GM12878 (cell line): ENCODE results near the gene YKT6.

Source experiments
- CTCF ChIP-seq, 3 experiments: IDR thresholded peaks in 2 of 3; conservative IDR thresholded peaks in 1 of 3; 2 replicates each; pipeline ENCODE4 v1.5.1; 2011; ENCODE audit warnings: low read depth in 3 of 3, low read length in 3 of 3, mild to moderate bottlenecking in 3 of 3, control low read depth in 2 of 3, moderate library complexity in 2 of 3, inconsistent platforms in 1 of 3, mixed read lengths in 1 of 3; ENCODE audit not compliant: control insufficient read depth in 2 of 3, insufficient read depth in 1 of 3; ENCODE audit errors: extremely low read depth in 1 of 3
- FOXK2 ChIP-seq: fragments of 450-650 bp; IDR thresholded peaks from 2 replicates; pipeline ENCODE4 v1.6.1; 2017; ENCODE audit warnings: mild to moderate bottlenecking, moderate library complexity
- JUNB ChIP-seq: IDR thresholded peaks from 2 replicates; pipeline ENCODE4 v1.6.1; 2016; ENCODE audit warnings: antibody characterized with exemption, mild to moderate bottlenecking
- JUND ChIP-seq: IDR thresholded peaks from 2 replicates; pipeline ENCODE4 v1.6.1; 2012; ENCODE audit warnings: low read depth, mild to moderate bottlenecking, low read length, improper control_type of control experiment, moderate library complexity
- POLR2AphosphoS2 ChIP-seq: IDR thresholded peaks from 2 replicates; pipeline ENCODE4 v1.6.1; 2011; ENCODE audit warnings: low read depth, mild to moderate bottlenecking, low read length, improper control_type of control experiment, moderate library complexity
- POLR2AphosphoS5 ChIP-seq: IDR thresholded peaks from 2 replicates; pipeline ENCODE4 v1.6.1; 2011; ENCODE audit warnings: mild to moderate bottlenecking, low read length, inconsistent platforms
- RCOR1 ChIP-seq: conservative IDR thresholded peaks from 2 replicates; pipeline ENCODE4 v1.6.1; 2012; ENCODE audit warnings: low read depth, low read length, improper control_type of control experiment
- SIN3A ChIP-seq: IDR thresholded peaks from 2 replicates; pipeline ENCODE4 v1.6.1; 2012; ENCODE audit warnings: low read depth, low read length, improper control_type of control experiment
- SMAD1 ChIP-seq: fragments of 450-650 bp; IDR thresholded peaks from 2 replicates; pipeline ENCODE4 v1.6.1; 2018; ENCODE audit warnings: mild to moderate bottlenecking, low read depth; ENCODE audit not compliant: partially characterized antibody
- SPI1 ChIP-seq: IDR thresholded peaks from 2 replicates; pipeline ENCODE4 v1.6.1; 2011; ENCODE audit warnings: low read depth, mild to moderate bottlenecking, low read length, moderate library complexity, borderline replicate concordance; ENCODE audit not compliant: insufficient read depth
- SREBF1 ChIP-seq: IDR thresholded peaks from 2 replicates; pipeline ENCODE4 v1.6.1; 2012; ENCODE audit warnings: mild to moderate bottlenecking, low read length
- TCF7 ChIP-seq: IDR thresholded peaks from 2 replicates; pipeline ENCODE4 v1.6.1; 2014; ENCODE audit warnings: antibody characterized with exemption, borderline replicate concordance
- USF2 ChIP-seq: IDR thresholded peaks from 2 replicates; pipeline ENCODE4 v1.6.1; 2011; ENCODE audit warnings: low read depth, low read length, improper control_type of control experiment, borderline replicate concordance

GRCh38 chr7:44227911-44228310 lies 27.1 kb downstream of the YKT6 start:
- TF ChIP-seq CTCF (IDR thresholded peaks at IDR 0.05 in 2 of 3, conservative IDR thresholded peaks at IDR 0.05 in 1 of 3; ENCODE audit: control insufficient read depth in 2 of 3, extremely low read depth in 1 of 3, insufficient read depth in 1 of 3, low read depth in 3 of 3, low read length in 3 of 3), result no peak
- no peak for TF ChIP-seq JUNB
- no peak for TF ChIP-seq RCOR1
- no peak for TF ChIP-seq TCF7
- TF ChIP-seq USF2, result no peak
- TF ChIP-seq JUND, result no peak
- TF ChIP-seq FOXK2, result no peak
- no peak for TF ChIP-seq SPI1
- no peak for TF ChIP-seq POLR2AphosphoS5
- no peak for TF ChIP-seq SREBF1
- no peak for TF ChIP-seq POLR2AphosphoS2
- no peak for TF ChIP-seq SIN3A
- no peak for TF ChIP-seq SMAD1
